ENCODE measurements around the gene PBX4.

The PBX4 gene

DNA sequence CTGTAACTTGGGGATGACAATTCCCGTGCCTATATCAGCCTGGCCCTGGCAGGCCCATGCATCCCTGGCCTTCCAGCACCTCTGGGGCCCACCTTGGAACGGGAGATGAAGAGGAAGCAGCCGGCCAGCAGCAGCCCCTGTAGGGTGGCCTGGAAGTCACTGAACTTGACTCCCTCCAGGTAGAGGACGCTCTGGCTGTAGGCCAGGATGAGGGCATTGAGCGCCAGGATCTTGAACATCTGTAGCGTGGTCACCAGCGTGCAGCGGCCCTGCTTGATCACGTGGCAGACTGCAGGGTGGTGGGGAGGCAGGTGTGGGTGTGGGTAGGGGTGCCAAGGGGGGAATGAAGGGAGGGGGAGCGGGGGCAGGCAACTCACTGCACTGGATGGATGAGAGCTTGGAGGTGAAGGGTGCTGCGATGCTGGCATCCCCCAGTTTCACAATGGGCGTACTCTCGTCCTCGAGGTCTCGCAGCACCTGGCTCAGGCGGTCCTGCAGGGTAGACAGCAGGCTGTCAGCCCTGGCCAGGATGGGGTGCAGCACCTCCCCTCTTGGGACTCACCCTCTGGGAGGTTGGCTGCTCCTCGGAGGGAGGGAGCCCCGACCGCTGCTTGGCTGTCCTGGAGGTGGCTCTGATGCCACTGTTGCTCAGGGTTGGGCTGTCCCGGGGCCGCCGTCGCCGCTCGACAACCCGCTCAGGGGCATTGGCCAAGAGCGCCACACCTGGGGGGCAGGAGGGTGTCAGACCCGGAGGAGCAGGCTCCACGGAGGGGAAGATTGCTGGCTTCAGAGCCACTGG lies 28.7 kb upstream of the PBX4 start:
- no peak for DNase-seq

DNA sequence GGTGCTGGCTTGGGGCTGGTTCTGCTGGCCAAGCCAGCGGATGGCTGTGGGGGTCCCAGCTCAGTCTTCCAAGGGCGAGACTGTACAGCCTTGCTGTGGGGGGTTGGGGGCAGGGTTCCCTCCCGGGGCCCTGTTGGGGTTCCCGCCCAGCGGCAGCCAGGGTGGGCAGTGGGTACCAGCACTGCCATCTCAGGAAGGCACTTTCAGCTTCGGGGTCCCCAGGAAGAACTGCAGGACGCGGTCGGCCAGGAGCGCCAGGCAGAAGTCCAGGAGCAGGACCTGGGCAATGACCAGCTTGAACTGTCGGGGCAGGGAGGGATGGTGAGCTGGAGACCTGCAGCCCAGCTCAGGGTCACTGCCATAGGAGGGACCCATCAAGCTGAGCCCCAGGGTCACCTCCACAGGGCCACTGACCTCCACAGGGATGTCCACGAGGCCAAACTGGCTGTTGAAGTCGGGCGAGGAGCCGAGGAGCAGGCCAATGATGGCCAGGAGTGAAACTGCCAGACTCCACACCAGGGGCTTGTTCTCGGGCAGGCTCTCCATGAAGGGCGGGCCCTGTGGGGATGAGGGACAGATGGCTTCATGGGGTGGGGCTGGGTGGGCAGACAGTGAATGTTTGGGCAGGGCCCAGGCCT lies 26.9 kb upstream of the PBX4 start:
- DNase-seq, result no peak

DNA sequence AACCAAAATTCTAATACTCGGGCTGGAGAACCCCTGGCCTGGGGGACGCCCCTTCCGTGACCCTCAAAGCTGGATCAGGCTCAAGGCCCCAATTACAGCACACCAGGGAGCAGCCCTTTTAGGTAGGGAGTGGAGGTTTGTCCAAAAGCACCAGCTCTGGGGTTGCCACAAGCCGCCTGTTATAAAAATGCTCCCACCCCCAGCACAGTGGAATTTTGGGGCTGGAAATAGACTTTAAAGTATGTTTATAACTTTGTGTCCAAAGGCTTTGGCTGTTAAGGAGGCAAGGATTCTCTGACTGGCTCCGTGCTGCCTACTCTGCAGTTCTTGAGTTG lies 25.5 kb upstream of the PBX4 start:
- no peak for DNase-seq

DNA sequence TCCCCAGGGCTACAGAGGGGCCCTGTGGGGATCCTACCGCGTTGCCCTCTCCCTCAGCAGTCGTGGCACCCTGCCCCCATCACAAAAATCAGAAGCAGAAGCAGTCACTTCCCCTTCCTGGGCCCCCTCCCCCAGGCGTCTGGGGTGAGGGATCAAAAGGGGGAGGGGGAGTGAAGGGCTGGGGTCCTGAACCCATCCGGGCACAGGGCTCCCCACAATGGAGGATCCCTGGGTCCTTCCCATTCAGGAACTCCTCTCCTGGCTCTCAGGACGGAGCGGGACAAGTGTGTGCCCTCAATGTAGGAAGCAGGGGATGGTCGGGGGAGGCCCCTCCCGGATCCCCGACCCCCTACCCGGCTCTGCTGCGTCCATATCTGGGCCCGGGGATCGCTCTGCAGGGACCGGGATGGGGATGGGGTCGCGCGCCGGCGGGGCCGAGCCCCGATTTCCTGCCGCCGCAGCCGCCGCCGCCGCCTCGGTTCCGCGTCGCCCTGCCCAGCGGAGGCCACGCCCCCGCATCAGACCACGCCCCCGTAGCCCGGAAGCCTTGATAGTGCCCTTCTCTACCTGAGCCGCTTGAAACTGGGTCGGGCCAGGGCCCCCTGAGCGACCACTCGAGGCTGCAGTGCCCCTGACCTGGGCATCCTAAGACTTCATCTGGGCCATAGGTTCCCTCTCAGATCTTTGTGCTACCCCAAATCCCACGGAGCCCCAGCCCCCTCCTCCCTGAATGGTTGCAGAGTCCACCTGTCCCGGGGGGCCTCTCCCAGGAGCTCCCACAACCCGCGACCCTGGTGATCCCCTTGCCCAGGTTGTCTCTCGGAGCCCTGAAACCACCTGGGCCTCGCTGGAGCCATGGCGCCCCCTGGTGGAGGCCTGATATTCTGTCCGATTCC lies 24.9 kb upstream of the PBX4 start, which contains the start of gene GMIP:
Gene GMIP (minus strand): TSS at position 500 of the 896 bp plus-strand sequence. CDS start 128 bp downstream, at position 372.
- peak; percentile 39 for DNase-seq

DNA sequence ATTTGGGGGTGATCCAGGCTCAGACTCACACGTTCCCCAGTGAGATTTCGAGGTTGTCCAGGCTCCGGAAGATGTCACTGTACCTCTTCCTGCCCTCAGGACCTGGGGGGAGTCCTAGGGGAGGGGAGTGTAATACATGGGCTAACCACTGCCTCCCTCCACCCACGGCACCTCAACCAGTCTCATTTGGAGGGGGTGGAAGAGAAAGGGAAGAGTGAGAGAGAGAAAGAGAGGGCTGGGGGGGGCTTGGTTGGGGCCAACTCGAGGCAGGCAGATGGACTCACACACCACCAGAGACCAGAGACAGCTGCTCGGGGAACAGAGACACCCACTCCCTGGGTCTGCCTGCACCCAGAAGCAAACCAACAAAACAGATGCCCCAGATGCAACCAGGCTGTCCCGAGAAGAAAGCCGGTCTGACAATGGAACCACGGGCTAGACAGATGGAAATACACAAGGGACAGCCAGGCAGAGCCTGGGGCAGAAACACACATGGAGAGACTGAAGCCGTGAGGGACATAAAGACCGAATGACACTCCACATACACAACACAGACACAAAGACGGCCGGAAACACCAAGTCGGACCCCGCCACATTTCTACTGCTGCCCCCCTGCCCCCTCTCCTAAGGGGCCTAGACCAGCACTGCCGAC lies 24.1 kb upstream of the PBX4 start:
- no peak for DNase-seq

DNA sequence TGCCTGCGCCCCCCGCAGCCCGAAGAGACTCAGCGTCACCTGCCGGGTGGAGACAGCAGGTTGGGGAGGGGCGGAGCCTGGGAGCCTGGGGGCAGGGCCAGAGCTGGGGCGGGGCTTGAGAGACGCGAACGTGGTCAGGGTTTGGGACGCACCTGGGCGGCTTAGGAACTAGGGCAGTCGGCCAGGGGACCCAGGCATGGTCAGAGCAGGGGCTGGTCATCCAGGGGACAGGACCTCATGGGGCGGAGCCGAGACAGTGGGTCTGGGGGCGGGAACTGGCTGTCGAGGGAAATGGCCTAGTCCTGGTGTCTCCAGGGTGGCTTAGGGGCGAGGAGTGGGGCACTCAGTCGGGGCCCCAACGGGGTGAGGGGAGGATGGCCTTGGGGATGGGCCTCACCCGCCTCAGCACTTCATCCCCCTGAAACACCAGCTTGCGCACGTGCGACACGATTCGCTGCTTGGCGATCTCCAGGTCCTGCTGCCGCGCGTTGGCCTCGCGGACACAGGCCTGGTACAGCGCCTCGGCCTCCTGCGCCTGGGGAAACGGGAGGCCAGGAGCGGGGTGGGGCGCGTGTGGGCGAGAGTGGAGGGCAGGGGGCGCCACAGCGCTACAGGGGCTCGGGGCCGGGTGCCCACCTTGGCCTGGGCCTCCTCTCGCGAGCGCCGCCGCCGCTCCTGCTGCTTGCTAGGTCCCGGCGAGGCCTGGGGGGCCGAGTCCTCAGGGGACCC lies 19.2 kb upstream of the PBX4 start:
- DNase-seq, result no peak

DNA sequence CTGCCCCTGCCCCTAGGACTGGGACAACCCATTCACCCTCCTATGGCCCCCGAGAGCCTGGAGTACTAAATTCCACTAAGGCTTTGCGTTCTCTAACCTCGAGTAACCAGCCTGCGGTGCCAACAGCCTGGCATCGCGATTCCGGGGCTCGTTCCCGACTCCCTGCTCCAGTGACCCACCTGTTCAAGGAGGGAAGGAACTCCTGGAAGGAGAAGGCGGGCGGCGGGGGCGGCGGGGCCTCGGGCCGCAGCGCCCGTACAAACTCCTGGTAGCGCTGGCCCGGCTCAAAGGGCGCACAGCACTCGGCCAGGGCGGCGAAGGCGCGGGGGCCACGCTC lies 18.7 kb upstream of the PBX4 start:
- DNase-seq, result no peak

DNA sequence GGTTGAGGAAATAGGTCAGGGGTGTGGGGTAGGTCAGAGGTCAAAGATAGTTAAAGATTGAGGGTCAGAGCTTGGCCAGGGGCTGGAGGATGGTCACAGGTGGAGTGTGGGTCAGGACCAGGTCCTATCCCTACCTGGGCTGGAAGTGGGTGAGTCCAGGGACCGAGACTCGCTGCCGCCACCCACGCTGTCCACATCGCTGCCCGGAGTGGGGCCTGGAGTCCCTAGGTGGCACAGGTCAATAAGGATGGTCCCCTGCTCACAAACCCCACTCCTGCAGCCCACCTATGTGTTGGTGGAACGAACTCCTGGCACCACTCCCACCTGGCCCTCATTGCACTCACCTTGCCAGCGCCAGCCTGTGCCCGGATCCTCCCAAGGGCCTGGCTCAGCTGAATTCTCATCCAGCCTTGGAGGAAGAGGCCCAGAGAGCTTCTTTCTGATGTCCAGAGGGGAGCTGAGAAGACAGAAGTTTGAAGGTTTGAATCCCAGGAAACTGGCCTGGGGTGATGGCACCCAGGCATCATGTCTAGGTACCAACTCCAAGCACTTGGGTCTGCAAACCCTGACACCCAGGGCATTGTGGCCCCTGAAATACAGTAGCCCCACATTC lies 18.2 kb upstream of the PBX4 start:
- DNase-seq, result no peak

DNA sequence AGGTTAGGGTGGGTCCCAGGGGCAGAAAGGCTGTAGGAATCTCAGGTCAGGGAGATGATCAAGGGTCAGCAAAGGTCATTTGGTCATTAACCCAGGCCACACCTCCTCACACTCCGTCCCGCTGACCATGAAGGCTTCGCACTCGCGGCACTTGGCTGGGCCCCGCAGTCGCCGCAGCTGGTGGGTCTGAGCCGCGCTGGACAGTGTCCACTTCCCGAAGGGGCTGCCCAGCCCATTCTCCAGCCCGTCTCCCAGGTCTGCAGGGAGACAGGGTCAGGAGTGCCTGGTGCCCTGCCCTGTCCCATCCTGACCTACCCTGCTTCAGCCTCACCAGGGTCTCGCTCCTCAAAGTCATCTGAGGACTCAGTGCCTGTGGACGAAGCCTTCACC lies 16.8 kb upstream of the PBX4 start:
- no peak for DNase-seq

DNA sequence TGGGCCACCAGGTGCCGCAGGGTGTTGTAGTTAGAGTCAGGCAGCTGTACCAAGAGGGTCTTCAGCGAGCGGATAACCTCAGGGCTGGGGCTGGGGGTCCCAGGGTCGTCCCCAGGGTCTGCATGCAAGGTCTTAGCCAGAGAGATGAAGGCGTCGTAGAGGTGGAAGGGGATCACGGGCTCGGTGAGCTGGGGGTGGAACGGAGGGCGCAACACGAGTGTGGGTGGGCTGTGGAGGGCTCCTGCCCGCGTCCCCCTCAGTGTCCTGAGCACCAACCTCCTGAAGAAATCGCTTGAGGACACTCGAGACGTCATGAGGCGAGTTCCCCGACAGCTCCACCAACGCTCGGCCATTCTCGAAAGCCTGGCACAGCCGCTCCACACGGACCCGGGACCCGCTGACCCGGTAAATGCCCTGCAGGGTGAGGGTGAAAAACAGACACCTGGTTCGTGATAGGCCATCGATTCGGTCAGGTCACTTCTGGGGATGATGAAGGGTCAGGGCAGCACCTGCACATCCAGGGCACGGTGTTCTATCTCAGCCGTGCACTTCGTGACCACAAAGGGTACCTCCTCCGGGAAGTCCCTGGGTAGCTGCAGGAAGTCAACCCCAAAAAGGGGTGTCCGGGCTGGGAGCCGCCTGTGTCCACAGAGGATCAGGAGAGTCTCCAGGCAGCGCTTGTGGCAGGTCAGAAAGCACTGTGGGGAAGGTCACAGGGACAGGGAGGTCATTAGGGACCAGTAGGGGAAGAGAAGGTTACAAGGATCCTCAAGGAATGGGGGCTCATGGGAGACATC lies 16.2 kb upstream of the PBX4 start:
- DNase-seq, result no peak

DNA sequence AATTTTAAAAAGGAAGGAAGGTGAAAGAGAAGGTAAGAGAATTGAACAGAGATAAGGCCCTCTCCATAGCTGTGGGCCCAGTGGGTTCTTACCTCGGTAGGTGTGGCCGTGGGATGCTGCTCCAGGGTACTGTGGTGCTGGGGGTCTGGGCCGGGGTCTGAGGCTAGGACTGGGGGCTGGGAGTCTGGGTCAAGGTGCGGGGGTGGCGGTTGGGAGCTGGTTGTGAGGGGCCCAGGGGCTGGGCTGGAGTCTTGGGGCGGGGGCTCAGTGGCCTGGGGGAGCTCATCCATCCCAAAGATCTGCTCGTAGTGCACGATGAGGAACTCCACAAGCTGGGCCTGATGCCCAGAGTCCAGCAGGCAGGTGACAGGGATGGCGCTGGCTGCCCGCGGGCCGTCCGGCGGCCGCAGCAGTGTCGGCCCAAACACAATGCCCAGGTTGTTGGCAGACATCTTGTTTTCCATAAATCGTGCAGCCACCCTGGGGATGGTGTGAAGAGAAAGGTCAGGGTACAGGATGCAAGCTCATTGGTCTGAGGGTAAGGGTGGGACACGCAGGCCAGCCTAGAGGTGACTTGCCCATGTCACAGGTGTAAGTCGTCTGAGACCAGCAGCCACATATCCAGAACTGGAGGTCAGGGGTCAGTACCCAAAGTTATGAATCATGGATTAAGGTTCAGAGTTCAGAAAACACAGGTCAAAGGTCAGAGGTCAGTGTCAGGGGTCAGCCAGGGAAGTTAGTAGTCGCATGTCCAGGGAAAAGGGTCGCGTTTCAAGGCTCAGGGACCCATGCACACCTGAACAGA lies 15.4 kb upstream of the PBX4 start:
- DNase-seq, result no peak

DNA sequence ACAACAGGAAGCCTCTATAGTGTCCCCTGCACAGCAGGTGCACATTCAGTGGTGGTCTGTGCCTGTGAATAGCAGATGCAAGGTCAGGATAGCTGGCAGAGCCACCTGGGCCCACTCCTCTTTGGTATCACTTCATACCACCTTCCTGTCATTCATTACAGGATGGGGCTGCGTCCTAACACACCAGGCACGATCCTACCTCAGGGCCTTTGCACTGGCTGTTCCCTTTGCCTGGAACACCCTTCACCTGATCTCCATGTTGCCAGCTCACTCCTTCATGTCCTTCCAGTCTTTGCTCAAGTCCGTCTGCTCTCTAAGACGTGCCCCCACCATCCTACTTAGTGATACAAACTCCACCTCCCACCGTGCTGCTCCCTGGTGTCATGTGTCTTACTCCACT lies 14.2 kb upstream of the PBX4 start:
- DNase-seq, result no peak

DNA sequence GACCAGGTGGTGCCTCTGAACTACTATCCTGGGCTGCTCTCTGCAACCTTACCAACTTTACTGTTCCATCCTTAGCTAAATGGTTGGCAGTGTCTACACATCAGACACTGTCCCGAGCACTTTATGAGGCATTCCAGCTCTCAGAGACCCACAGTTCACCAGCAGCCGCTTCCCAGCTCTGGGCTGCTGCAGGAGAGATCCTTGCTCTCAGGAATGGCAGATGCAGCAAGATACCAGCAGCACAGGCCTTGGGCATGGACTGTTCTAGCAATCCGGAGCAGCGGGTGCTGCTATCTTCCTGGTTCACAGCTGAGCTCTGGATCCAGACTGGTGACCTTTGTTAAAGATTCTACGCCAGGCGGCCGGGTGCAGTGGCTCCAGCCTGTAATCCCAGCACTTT lies 12.9 kb upstream of the PBX4 start:
- DNase-seq, result no peak

DNA sequence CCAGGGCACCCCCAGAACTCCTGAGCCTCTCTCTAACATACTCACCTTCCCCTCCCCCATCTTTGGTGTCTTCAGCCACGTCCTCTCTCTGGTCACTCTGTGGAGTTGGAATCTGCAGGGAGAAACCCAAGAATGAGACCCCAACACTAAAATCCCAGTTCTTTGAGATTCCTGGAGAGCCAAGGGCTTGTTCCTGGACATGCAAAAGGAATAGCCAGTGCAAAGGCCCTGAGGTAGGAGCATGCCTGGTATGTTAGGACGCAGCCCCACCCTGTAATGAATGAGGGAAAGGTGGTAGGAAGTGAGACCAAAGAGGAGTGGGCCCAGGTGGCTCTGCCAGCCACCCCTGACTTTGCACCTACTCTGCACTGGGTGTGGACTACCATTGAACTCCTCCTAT lies 11.9 kb upstream of the PBX4 start:
- no peak for DNase-seq

DNA sequence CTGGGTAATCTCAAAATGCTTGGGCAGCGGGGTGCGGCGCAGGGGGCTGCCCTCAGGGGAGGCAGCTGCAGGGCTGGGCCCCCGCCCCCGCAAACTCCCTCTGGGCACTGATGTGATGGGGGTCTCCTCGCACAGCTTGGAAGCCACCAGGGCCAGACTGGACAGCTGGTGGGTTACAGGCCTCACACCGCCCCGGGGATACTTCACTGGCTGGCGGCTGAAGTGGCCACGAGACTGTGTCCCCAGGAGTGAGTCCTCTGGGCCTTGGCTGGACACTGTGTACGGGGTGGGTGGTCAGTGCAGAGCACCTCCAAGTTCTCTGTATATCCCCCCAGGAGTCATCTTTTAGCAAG lies 11.6 kb upstream of the PBX4 start:
- DNase-seq, result no peak

DNA sequence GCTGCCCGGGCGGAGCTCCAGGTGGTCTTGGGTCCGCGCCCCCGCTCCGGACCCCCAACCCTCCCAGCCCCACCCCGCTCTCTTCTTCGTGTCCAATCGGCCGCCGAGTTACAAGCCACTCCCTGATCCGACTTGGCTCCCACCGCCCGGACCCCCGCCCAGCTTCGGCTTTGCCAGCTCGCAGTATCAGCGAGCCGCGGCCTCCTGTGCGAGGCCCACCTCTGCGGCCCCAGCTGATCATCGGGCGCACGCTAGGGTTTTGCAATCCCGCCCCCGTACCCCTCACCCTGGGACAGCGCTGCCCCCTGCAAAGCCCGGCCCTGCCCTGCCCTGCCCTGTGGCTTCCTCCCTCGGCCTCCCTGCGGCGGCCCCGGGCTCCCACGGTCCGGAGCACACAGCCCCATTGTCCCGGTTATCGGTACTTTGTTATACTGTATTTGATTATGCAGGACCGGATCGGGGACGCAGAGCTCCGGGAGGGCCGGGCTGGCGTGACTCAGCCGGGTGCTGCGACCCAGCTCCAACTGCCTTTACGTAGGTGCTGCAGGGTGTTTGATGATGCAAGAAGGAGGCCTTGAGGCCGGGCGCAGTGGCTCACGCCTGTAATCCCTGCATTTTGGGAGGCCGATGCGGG lies 10.1 kb upstream of the PBX4 start:
- peak; percentile 42 for DNase-seq

DNA sequence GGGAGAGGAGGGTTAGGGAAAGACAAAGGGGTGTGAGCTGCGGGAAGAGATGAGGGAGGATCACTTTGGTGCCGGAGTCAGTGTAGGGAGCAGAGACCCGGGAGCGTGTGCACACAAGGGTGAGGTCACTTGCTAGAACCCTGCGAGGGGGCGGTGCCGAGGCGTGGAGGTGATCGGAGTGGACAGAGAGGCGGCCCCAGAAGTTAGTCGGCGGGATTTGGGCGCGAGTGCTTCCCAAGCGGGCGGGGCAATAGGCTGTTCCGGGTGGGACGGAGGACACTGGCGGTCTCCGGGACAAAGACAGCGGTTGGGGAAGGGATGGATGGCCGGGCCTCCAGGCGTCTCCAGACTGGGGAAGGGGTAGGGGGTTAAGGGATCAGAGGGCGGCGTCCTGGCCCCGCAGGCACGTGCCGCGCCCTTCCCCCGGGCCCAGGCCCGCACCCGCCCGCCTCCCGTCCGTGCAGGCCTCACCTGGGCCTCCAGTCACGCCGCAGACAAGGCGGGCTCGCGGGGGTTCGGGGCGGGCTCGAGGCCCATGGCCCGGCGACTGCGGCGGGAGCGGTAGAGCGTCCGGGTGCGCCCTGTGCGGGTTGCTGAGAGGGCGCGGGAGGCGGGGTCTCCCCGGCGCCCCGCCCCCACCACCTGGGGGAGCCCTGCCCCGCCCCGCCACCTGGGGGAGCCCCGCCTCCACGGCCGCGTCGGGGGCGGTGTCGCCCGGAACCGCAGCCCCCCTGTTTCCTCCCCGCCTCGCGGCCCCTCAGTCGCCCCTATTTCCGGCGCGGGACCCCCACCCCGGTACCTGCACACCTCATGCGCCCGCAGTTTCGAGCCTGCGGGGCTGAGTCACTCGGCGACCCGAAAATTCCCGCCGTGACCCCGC lies 9.4 kb upstream of the PBX4 start, which contains the start of gene LPAR2:
Gene LPAR2 (minus strand): TSS at position 600 of the 880 bp plus-strand sequence. CDS start 945 bp downstream, outside the sequence.
- DNase-seq, result peak; percentile 69

Measured in NCI-H774 (cell line).